HL-60 (cell line): ENCODE measurements around the gene ALDOB.

ENCODE experiments used
- CTCF ChIP-seq: IDR thresholded peaks from one replicate; pipeline ENCODE4 v1.5.1; 2011; ENCODE audit warnings: low read length, control low read depth, inconsistent platforms; ENCODE audit not compliant: insufficient read depth
- GABPA ChIP-seq: IDR thresholded peaks from 2 replicates; pipeline ENCODE4 v1.6.1; 2012; ENCODE audit warnings: low read depth
- POLR2AphosphoS5 ChIP-seq: IDR thresholded peaks from 2 replicates; pipeline ENCODE4 v1.6.1; 2012; ENCODE audit warnings: low read depth

DNA sequence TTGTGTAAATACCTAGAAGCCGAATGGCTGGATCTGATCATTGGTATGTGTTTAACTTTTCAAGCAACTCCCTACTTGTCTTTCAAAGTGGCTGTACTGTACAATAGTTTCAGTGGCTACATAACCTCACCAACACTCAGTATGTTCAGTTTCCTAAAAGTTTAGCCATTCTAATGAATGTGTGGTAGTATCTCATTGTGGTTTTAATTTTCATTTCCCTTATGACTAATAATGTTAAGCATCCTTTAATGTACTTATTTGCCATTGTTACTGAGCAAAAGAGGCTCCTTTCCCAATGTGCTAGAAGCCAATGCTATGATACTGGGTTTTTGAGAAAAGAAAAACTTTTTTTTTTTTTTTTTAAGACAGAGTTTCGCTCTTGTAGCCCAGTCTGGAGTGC is 27.8 kb upstream of the ALDOB start:
- TF ChIP-seq POLR2AphosphoS5 (no peak), CTCF (no peak), GABPA (no peak)
